Measurements from ENCODE around the gene LCN2. TPM values are rescaled to one million over a fixed set of nuclear protein-coding genes. Genes with fewer than 3 reads are reported as not detected.
A peak's percentile ranks its signal among the peaks of the same experiment; 100 is the strongest.
"Not testable (repeated sequence)": the region's sequence is repeated elsewhere in the genome, so short reads cannot be mapped to it uniquely, and the experiment has no call there.

Gene LCN2
- total RNA-seq, 4 donors from 2014 or later, result 6.0 to 45.7 (median 22.3) TPM

GRCh38 chr9:128109050-128109709 is 40.1 kb upstream of the LCN2 start:
- 58% methylated on average over 20 of the region's 20 CpGs for WGBS
- no peaks in the 10 kb centered on the region for H3K9me3 ChIP-seq
- H3K4me3 ChIP-seq, result no peak overlapping the region
- H3K36me3 ChIP-seq, result peaks cover 48% of the 10 kb centered on the region
- H3K27me3 ChIP-seq, result no peaks in the 10 kb centered on the region
- no peak for DNase-seq (ENCODE audit: low spot score in 2 of 2)
- TF ChIP-seq POLR2AphosphoS5 (IDR thresholded peaks at IDR 0.05), result no peak
- no peak for TF ChIP-seq EP300 (IDR thresholded peaks at IDR 0.05)
- no peak for TF ChIP-seq CTCF (IDR thresholded peaks at IDR 0.05)
- TF ChIP-seq POLR2A (IDR thresholded peaks at IDR 0.05), result no peak
- peaks cover 11% of the 10 kb centered on the region for H3K4me1 ChIP-seq
- no peak overlapping the region for H3K27ac ChIP-seq

- H3K4me1 ChIP-seq; H3K9me3 ChIP-seq; H3K27me3 ChIP-seq; H3K27ac ChIP-seq; H3K4me3 ChIP-seq; DNase-seq (ENCODE audit: low spot score in 2 of 2): not testable (repeated sequence)
- WGBS, result 86% methylated on average over 12 of the region's 12 CpGs
- H3K36me3 ChIP-seq, result peaks cover 36% of the 10 kb centered on the region
Observed at GRCh38 chr9:128111726-128112125, 37.5 kb upstream of the LCN2 start.

- Histone ChIP-seq H3K4me1 (peaks cover 16% of the 10 kb centered on the region), H3K27me3 (no peaks in the 10 kb centered on the region), H3K27ac (no peak overlapping the region), H3K36me3 (peaks cover 16% of the 10 kb centered on the region), H3K9me3 (no peaks in the 10 kb centered on the region), H3K4me3 (no peak overlapping the region)
- TF ChIP-seq POLR2A (IDR thresholded peaks at IDR 0.05), result no peak
- WGBS, result 95% methylated on average over 8 of the region's 12 CpGs
- no peak for DNase-seq (ENCODE audit: low spot score in 2 of 2)
Observed at GRCh38 chr9:128113526-128114325, 35.5 kb upstream of the LCN2 start.

GRCh38 chr9:128114326-128115186 is 34.7 kb upstream of the LCN2 start:
- peaks cover 11% of the 10 kb centered on the region for H3K4me1 ChIP-seq
- no peak overlapping the region for H3K4me3 ChIP-seq
- DNase-seq (ENCODE audit: low spot score in 2 of 2), result peak in 1 of 2 donors; percentile 57
- H3K36me3 ChIP-seq, result peaks cover 14% of the 10 kb centered on the region
- TF ChIP-seq CTCF (IDR thresholded peaks at IDR 0.05), result no peak
- TF ChIP-seq EP300 (IDR thresholded peaks at IDR 0.05), result no peak
- TF ChIP-seq POLR2AphosphoS5 (IDR thresholded peaks at IDR 0.05), result no peak
- TF ChIP-seq POLR2A (IDR thresholded peaks at IDR 0.05), result no peak
- no peaks in the 10 kb centered on the region for H3K27me3 ChIP-seq
- H3K9me3 ChIP-seq, result no peaks in the 10 kb centered on the region
- H3K27ac ChIP-seq, result no peak overlapping the region
- WGBS, result 81% methylated on average over 19 of the region's 29 CpGs

- WGBS, result 97% methylated on average over 16 of the region's 26 CpGs
- no peaks in the 10 kb centered on the region for H3K9me3 ChIP-seq
- no peak overlapping the region for H3K4me3 ChIP-seq
- no peak overlapping the region for H3K27ac ChIP-seq
- TF ChIP-seq POLR2AphosphoS5 (IDR thresholded peaks at IDR 0.05) (no peak), CTCF (IDR thresholded peaks at IDR 0.05) (no peak), POLR2A (IDR thresholded peaks at IDR 0.05) (no peak), EP300 (IDR thresholded peaks at IDR 0.05) (no peak)
- H3K4me1 ChIP-seq, result peaks cover 9% of the 10 kb centered on the region
- H3K36me3 ChIP-seq, result peaks cover 20% of the 10 kb centered on the region
- peak in 1 of 2 donors; percentile 64 for DNase-seq (ENCODE audit: low spot score in 2 of 2)
- no peaks in the 10 kb centered on the region for H3K27me3 ChIP-seq
Observed at GRCh38 chr9:128115187-128116103, 33.8 kb upstream of the LCN2 start.
